ENCODE measurements around the gene GRIA3.
"Not testable (repeated sequence)": the region's sequence is repeated elsewhere in the genome, so short reads cannot be mapped to it uniquely, and the experiment has no call there.

Gene GRIA3

GRCh38 chrX:123277347-123277746 is 93.3 kb downstream of the GRIA3 start:
- DNase-seq (ENCODE audit: low spot score), result no peak

DNA sequence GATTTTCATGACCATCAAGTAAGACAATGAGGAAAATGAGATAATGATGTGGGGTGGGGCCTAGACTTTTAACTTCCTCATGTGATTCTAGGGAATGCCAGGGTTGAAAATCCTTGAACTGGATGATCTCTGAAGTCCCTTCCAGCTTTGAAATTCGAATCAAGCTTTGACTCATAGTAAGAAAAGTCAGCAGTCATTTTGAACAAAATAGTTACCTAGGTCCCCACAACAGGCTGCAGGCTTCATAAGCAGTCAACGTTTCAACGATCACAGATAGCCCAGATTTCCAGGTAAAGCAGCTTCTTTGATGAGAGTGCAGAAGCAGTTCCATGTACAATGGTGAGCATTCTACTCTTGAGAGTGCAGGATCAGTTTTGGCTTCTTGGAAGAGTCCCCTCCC is 93.7 kb downstream of the GRIA3 start:
- no peak for DNase-seq (ENCODE audit: low spot score)

DNA sequence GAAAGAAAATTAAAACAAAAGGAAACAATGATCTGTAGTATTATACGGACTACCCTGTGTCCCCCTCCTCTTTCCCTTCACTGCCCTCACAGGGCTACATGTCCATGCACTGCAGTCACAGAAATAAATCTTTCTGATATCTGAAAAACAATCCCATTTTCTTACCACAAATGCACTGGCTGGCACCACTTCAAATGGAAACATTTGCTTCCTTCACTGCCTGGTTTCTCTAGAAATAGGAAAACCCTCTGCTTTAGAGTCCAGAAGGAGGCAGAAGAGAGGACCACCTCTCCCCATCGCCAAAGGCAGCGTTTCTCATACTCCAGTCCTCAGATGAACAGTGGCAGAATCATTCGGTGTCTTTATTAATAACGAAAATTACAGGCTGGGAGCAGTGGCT is 98.2 kb downstream of the GRIA3 start:
- DNase-seq (ENCODE audit: low spot score), result no peak

DNA sequence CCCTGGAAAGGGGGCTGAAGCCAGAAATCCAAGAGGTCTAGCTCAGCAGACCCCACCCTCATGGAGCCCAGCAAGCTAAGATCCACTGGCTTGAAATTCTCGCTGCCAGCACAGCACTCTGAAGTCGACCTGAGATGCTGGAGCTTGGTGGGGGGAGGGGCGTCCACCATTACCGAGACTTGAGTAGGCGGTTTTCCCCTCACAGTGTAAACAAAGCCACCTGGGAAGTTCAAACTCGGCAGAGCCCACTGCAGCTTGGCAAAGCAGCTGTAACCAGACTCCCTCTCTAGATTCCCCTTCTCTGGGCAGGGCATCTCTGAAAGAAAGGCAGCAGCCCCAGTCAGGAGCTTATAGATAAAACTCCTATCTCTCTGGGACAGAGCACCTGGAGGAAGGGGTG is 99.3 kb downstream of the GRIA3 start:
- DNase-seq (ENCODE audit: low spot score), result not testable (repeated sequence)

- DNase-seq (ENCODE audit: low spot score), result no peak
Observed at GRCh38 chrX:123291623-123292022, 107.5 kb downstream of the GRIA3 start.

GRCh38 chrX:123298026-123298425 is 113.9 kb downstream of the GRIA3 start:
- DNase-seq (ENCODE audit: low spot score), result no peak

- DNase-seq (ENCODE audit: low spot score), result no peak
Observed at GRCh38 chrX:123303429-123303828, 119.4 kb downstream of the GRIA3 start.

DNA sequence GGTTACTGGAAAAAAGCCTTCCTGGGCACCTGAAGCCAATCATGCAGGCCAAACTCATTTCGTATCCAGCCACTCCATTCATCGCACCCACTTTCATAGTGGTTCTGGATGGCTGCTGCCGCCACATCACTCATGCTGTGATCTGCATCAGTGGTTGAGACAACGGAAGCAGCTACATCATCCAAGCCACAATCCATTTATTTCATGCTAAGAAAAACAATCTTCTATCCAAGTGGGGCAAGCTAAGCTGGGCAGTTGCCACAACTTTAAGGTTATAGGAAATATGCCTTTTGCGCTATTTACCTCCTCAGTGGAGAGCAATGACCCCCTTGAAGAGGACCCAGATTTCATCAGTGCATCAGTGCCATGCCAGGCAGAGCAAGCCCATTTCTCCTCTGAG is 124.6 kb downstream of the GRIA3 start:
- DNase-seq (ENCODE audit: low spot score), result no peak

DNA sequence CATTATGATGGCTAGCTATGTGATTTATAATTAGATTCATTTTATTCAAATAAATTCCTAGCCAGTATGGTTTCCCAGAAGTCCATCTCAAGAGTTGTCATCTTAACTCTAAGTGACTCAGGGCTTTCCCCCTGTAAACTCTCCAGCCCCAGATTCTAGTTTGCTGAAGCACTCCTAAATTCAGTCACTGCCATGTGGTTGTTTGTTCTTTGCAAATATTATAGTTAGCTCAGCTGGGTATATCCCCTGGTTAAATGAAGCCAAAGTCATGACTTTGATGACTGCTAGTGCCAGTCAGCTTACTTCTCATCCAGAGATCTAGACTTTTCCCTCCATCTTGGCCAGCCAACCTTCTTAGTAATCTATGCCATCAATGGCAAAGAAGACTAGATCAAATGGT is 126.0 kb downstream of the GRIA3 start:
- no peak for DNase-seq (ENCODE audit: low spot score)

DNA sequence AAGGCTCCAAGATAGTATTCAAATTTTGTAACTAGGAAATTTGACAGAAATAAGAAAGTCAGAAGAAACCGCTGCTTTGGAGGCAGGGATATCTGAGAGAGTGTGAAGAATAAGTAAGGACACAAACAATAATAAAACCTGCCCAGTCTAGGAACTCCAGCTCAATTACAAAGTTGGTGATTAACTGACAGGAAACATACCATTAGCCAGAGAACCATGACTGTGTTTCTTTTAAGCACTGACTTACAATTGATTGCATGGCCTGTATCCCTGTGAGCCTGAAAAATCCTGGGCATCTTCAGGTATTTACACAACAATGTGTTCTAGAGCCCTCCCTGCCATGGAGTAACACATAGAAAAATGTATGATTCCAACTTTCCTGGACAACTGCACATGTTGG is 127.4 kb downstream of the GRIA3 start:
- DNase-seq (ENCODE audit: low spot score), result no peak

DNA sequence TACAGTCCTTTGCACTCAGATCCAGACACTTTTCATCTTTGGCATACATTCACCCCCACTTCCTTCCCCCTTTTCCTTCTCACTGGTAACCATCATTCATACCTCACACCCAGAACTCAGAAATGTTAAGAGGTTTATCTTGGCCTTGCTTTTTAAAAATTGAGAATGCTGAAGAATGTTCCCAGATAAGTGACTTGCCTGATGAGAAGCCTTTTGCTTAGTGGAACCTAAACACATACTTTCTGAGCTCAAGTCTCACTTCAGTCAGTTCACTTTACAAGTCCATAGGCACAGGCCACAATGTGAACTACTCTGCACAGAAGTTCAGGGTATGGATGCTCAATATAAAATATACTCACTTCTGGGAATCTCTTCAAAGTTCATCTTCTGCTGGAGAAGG is 129.4 kb downstream of the GRIA3 start:
- no peak for DNase-seq (ENCODE audit: low spot score)

DNA sequence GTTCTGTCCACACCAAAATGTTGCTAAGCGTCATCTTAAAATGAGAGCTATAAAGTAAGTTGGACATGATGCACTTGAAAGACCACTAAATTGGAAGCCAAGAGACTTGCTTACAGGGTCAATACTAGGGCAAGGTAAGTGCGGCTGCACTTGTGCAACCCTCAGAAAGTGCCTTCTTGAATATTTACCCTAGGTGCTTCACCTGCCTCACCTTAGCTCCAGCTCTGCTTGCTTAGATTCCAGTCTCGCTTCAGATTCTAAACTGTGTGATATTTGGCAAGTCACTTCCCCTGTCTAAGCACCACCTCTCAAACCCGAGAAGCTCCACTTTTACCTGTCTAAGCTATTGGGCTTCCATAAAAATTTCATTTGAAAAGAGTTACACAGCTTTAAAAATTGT is 136.5 kb downstream of the GRIA3 start:
- DNase-seq (ENCODE audit: low spot score), result no peak

DNA sequence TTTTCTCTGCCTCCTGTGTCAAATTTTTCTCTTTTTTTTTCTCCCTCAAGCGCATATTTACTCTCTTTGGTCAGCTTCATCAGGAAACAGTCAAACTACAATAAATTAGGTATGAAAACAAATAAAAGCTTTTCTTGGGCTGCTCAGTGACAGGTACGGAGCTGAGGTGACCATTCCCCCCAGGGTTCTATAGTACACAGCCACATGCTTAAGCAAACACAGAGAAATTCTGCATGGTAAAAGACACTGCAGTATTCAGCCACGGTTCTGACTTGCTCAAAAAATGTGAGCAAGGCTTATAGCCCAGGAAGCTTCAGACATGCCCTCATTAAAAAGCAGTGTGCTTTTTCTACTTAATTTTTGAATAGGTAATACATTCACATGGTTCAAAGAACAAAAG is 138.5 kb downstream of the GRIA3 start:
- no peak for DNase-seq (ENCODE audit: low spot score)

DNA sequence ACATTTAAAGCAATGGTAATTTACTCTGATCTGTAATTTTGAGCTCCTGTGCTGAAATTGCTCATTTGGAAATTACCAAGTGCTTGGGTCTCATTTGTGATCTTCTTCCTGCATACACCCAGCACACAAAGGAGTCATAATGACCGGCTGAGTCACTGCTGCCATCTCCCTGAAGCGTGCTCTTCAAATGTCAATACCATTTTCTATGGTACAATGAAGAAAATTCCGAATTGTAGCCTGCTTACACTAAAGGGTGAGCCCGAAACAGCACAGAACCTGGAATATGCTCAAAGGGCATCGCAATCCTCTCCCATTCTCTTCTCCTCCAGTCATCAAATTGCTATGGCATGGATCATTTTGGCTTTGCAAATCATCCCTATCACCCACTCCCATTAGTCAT is 140.5 kb downstream of the GRIA3 start:
- DNase-seq (ENCODE audit: low spot score), result no peak

DNA sequence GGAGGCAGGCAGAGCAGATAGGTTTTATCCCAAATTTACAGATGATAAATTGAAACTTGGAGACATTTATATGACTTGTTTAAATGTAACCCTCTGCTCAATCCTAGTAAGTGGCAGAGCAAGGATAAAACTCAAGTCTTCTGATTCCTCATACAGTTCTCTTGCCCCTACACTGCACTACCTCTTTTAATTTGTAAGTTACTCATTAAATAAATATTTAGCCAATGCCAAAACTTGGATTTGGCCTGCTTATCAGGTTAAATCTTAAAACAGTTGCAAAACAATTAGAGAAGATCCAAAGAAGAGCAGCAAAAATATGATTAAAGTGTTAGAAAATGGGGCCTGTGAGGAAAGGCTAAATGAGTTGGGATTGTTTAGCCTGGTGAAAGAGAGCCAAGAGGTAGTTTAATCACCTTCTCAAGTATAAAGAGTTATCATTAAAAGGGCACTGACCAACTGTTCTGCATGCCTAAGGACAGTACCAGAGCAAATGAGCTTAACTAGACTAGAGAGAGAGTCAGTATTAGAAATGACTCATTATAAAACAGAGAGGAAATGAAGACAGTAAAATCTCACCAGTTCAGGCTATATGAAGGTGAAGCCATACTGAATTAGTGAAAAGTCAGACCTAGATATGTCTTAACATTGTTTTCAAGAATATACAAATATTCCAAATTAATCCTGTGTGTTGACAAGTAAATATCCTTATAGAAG is 146.3 kb downstream of the GRIA3 start:
- DNase-seq (ENCODE audit: low spot score), result no peak

DNA sequence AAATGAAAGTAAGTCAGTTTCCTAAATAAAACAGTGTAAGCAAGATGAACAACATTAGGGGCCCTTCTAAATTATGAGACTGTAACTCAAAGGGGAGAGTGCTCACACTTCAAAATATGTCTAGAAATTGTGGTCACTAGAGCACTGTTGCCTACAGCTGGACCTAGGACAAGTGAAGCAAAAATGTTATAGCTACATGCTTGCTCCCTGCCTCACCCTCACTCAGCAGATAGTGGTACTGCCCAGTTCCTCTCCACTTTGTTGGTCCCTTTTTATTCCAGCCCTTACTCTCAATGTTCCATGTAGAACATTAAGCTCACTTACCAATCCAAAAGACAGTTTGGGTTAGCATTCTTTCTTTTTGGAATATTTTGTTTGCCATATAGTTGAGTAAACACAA is 147.3 kb downstream of the GRIA3 start:
- DNase-seq (ENCODE audit: low spot score), result no peak

DNA sequence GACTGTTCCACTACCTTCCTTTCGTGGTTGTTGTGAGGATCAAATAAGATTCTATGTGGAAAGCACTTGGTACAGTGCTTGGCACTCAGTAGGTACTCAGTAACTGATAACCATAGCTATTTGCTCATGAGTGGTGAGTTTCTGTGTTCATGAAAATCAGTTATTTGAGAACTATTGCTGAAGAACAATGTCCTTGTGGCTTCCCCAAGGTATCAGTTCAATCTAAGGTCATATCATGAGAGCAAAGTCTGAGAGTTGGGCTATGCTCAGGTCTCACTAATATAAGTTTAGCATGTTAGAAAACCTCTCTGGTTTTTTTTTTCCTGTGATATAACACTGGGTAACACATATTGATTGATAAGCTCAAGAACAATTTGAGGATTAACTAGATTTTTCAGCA is 147.8 kb downstream of the GRIA3 start:
- no peak for DNase-seq (ENCODE audit: low spot score)

DNA sequence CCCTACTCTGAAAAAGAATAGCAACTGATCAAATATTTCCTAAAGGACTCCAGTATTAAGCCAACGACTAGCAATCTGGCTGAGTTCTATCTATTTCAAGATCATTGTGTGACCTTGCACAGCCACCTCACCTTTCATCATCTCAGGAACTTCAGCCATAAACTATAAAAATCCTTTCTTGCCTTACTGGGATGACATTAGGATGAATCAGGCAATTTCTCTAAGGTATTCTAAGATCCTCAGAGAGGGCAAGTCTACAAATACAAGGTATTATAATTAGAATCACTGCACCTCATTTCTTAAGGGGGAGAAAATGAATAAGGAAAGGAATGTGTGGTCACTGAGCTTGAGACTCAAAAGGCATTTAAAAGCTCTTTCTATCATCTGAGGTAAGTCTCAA is 152.6 kb downstream of the GRIA3 start:
- no peak for DNase-seq (ENCODE audit: low spot score)

- no peak for DNase-seq (ENCODE audit: low spot score)
Observed at GRCh38 chrX:123337886-123338639, 154.0 kb downstream of the GRIA3 start.

DNA sequence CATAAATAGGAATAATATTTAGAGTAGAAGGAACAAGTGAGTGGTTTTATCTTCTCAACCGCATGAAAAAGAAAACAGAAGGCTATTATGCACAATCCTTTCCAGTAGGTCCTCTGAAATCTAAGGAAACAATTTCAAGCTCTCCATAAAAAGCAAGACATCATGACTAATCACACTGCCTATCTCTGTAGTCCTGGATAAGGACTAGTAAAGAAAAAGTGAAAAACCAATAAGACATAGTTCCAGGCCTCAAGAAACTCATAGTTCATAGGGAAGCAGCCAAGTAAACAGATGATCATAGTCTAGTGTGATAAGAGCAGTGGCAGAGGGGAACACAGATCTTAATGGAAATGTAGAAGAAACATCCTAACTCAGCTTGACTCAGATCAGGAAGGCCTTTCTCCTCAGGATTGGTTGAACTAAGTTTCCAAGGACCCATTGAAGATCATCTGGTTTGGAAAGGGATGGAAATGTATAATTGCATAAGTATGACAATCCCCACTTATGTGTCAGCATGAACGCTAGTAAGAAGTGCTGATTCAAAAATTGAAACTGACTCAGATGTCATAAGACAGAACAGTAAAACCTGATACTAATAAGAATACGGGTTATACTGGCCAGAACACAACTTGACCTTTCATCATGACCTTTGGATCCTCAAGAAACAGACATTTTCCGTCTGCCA is 155.3 kb downstream of the GRIA3 start:
- no peak for DNase-seq (ENCODE audit: low spot score)

DNA sequence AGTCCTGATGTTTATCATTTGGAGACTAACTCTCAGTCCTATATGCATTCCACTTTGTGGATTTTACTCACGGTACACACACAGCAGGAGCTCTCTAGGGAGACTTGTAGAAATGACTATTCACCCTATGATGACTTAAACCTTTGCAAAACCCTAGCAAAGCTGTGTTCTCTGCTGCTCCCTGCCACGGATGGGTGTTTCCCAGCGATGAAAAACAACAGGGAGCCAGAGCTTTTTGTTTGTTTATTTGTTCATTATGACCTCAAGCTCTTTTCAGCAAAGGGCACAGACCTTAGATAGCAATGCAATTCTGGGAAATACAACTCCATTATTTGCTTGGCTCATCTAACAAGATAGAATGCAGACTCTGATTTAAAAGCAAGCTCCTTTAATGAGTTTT is 156.6 kb downstream of the GRIA3 start:
- no peak for DNase-seq (ENCODE audit: low spot score)

GRCh38 chrX:123348468-123348867 is 164.4 kb downstream of the GRIA3 start:
- DNase-seq (ENCODE audit: low spot score), result no peak

DNA sequence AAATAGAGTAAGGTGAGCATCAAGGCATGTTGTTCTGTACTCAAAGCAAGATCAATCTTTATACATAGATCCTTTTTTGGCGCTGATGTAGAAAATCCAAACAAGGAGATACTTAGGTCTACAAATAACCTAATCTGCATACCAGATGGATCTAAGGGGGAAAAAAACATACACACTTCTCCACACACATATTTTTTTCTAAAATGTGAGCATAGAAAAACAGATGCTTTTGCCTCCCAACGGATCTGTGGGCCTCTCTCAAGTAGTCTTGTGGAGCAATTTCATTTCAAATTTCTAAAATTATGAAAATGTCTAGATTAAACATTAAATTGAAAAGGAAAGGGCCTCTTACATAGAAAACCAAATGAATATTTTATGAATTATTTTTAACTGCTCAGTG is 166.1 kb downstream of the GRIA3 start:
- DNase-seq (ENCODE audit: low spot score), result no peak
